ENCODE results near the gene ADARB2. TPM values are rescaled to one million over a fixed set of nuclear protein-coding genes. Genes with fewer than 3 reads are reported as not detected.

ADARB2 gene
- total RNA-seq, 2 experiments from 2014 or later, result 1.3 to 1.4 TPM

DNA sequence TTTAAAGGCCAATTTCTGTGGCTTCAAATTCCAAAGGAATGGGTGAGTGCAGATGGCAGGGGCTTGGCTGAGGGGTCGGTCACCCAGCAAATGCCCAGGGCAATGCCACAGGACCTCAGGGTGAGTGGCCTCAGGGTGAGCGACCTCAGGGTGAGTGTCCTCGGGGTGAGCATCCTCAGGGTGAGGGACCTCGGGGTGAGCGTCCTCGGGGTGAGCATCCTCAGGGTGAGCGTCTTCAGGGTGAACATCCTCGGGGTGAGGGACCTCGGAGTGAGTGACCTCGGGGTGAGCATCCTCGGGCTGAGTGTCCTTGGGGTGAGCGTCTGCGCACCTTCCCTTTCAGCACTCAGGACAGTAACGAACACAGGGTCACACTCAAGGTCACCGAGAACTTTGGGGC, 59.2 kb downstream of the ADARB2 start:
- CTCF ChIA-PET, result no interaction called here
- Mint-ChIP-seq H3K27ac (no peak overlapping the region), H3K4me3 (no peak overlapping the region), H3K36me3 (ENCODE audit: low read depth) (no peaks in the 10 kb centered on the region), H3K4me1 (ENCODE audit: low read depth) (peaks cover 6% of the 10 kb centered on the region), H3K9me3 (no peaks in the 10 kb centered on the region), H3K27me3 (ENCODE audit: low read depth) (peaks cover 7% of the 10 kb centered on the region)
- intact Hi-C loops (cut with micrococcal nuclease), result no loop called here
- DNase-seq, result no peak

DNA sequence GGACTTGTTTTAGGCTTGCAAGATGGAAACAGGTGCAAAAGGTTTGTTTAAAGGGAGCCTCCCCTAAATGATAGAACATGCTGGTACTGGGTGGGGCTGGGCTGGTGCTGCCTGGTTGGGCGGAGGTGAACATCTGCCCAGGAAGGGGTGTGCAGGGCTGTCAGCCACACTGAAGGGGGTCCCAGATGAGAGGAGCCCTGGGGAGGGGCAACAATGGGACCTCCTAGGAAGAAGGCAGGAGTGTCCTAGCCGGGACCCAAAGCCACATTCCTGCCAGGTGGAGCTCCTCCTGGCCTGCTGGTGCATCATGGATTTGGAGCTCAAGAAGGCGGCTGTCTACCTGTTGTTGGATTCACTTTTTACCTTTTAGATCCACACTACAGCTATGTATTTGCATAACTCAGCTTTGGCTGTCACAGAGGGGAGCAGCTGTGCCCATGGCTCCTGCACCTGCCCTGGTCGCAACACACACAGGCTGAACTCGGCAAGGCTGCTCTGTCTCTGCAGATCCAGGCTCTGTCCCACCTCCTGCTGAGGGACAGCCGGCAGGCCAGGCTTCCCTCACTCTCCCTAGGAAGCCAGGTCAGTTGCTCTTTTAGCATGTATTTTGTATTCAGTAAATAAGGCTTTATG, 59.9 kb downstream of the ADARB2 start:
- Mint-ChIP-seq H3K27me3 (ENCODE audit: low read depth) (peaks cover 7% of the 10 kb centered on the region), H3K4me3 (no peak overlapping the region), H3K27ac (no peak overlapping the region), H3K36me3 (ENCODE audit: low read depth) (no peaks in the 10 kb centered on the region), H3K4me1 (ENCODE audit: low read depth) (peaks cover 6% of the 10 kb centered on the region), H3K9me3 (no peaks in the 10 kb centered on the region)
- intact Hi-C loops (cut with micrococcal nuclease), result no loop called here
- no peak for DNase-seq
- CTCF ChIA-PET, result no interaction called here

DNA sequence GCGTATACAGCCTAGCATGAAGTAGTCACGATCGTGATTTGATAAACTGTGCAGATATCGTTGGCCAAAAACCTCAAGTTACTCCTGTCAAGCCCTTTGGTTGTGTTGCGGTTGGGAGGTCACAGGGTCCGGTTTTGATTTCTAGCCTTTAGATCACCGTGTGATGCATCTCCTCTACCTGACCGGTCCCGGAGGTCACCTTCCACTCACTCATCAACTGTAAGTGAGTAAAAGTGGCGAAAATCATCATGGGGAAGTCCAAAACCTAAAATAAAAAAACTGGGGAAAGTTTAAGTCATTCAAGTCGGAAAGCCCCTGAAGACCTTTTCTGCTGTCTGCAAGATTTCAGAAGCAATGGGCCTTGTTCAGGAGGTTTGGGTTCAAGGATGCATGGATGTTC, 62.8 kb downstream of the ADARB2 start:
- peaks cover 6% of the 10 kb centered on the region for H3K4me1 Mint-ChIP-seq (ENCODE audit: low read depth)
- peaks cover 11% of the 10 kb centered on the region for H3K27me3 Mint-ChIP-seq (ENCODE audit: low read depth)
- H3K27ac Mint-ChIP-seq, result no peak overlapping the region
- H3K4me3 Mint-ChIP-seq, result no peak overlapping the region
- intact Hi-C loops (cut with micrococcal nuclease), result loop anchor here (1.0 kb wide), 1 partner anchor 31 kb away; no protein-coding TSS in a partner anchor
- H3K9me3 Mint-ChIP-seq, result no peaks in the 10 kb centered on the region
- DNase-seq, result no peak
- CTCF ChIA-PET, result no interaction called here
- H3K36me3 Mint-ChIP-seq (ENCODE audit: low read depth), result no peaks in the 10 kb centered on the region

DNA sequence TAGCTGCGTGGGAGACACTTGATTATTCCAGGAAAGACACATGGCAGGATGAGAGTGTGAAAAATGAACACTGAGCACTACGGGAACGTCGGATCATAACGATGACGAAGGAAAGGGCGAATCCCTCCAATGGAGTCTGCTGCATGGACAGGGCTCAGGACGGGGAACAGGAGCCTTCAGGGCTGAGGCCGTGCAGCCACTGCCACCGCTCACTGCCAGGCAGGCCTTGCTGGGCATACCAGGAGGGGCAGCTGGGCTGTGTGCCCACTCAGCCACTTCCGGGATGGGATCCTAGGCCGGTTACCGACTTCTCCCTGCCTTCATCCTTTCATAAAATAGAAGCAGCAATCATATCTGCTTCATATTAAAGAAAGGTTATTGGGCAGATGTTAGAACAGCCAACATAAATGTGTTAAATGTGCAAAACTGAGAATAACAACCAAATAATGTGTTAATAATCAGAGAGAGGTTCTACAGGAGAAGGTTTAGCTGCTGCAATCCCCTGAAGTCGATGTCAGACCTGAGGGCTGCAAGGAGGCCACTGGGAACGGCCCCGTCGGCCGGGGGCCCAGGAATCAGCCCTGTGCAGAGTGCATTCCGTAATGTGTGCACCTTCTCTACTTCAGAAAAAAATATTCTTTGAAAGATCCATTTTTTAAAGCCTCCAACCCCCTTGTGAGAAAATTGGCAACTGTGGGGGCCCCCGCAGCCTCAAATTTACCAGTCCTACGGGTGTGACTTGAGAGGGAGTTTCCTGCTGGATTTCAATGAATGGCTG, 63.6 kb downstream of the ADARB2 start:
- CTCF ChIA-PET, result no interaction called here
- Mint-ChIP-seq H3K27me3 (ENCODE audit: low read depth) (peaks cover 11% of the 10 kb centered on the region), H3K27ac (no peak overlapping the region), H3K4me1 (ENCODE audit: low read depth) (peaks cover 6% of the 10 kb centered on the region), H3K9me3 (no peaks in the 10 kb centered on the region), H3K36me3 (ENCODE audit: low read depth) (no peaks in the 10 kb centered on the region), H3K4me3 (no peak overlapping the region)
- DNase-seq, result no peak
- intact Hi-C loops (cut with micrococcal nuclease), result loop anchor here (1.0 kb wide), 1 partner anchor 30 kb away; no protein-coding TSS in a partner anchor

DNA sequence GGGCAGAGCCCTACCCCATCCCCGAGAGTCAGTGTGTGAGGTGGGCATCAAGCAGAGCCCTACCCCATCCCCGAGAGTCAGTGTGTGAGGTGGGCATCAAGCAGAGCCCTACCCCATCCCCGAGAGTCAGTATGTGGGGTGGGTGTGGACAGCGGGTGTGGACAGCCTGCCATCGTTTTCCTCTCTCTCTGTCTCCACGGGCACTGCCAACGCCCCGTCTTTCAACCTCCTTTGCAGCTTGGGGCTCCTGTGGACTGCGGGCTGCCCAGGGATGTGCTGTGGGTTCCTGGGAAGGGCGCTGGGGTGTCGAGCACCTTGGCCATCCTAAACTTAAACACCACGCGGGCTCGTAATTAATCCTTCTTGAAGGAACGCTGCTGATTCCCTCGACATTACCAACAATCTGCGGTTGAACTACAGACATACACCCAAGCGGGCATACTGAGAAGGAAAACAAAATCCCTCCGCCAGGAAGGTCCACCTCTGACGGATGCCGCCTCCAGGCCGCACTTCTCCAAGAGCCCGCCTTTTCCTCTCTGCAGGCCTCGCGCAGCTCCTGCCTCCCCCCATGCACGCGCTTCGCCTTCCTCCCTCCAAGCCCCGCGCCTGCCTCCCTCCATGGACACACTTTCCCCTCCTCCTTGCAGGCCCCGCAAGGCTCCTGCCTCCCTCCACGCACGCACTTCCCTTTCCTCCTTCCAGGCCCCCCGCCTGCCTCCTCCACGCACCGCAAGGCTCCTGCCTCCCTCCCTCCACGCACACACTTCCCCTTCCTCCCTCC, 65.1 kb downstream of the ADARB2 start:
- DNase-seq, result no peak
- Mint-ChIP-seq H3K27ac (no peak overlapping the region), H3K27me3 (ENCODE audit: low read depth) (peaks cover 8% of the 10 kb centered on the region), H3K9me3 (no peaks in the 10 kb centered on the region), H3K4me1 (ENCODE audit: low read depth) (peaks cover 6% of the 10 kb centered on the region), H3K4me3 (no peak overlapping the region), H3K36me3 (ENCODE audit: low read depth) (no peaks in the 10 kb centered on the region)
- intact Hi-C loops (cut with micrococcal nuclease), result no loop called here
- CTCF ChIA-PET, result no interaction called here

DNA sequence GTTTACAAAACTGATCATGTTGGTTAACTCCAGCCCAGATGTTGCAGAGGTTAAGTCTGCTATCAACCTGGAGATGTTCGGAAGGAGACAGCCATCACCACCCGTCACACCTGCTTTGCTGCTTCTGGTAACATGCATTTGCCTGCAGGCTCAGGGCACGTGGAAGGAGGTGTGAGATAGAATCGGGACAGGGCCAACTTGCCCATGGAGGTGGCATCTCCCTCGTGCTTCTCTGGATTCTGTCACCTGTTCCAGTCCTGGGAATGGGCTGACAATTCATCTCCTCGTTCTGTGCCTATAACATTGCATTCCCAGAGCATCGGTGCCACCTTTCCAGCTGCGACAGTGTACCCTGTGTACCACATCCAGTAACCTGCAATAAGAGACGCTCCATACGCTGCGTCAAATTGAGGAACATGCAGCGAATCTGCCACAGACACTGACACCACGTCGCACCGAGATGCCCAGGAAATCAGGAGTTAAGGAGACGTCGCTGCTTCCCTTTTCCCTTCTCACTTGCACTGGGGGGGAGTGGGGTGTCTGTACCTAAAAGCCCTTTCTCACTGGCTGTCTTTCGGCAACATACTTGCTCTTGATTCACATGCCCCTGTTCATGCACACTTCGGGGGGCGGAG, 65.8 kb downstream of the ADARB2 start:
- CTCF ChIA-PET, result no interaction called here
- Mint-ChIP-seq H3K9me3 (no peaks in the 10 kb centered on the region), H3K4me1 (ENCODE audit: low read depth) (peaks cover 6% of the 10 kb centered on the region), H3K4me3 (no peak overlapping the region), H3K27ac (no peak overlapping the region), H3K36me3 (ENCODE audit: low read depth) (no peaks in the 10 kb centered on the region), H3K27me3 (ENCODE audit: low read depth) (peaks cover 8% of the 10 kb centered on the region)
- DNase-seq, result no peak
- intact Hi-C loops (cut with micrococcal nuclease), result no loop called here

DNA sequence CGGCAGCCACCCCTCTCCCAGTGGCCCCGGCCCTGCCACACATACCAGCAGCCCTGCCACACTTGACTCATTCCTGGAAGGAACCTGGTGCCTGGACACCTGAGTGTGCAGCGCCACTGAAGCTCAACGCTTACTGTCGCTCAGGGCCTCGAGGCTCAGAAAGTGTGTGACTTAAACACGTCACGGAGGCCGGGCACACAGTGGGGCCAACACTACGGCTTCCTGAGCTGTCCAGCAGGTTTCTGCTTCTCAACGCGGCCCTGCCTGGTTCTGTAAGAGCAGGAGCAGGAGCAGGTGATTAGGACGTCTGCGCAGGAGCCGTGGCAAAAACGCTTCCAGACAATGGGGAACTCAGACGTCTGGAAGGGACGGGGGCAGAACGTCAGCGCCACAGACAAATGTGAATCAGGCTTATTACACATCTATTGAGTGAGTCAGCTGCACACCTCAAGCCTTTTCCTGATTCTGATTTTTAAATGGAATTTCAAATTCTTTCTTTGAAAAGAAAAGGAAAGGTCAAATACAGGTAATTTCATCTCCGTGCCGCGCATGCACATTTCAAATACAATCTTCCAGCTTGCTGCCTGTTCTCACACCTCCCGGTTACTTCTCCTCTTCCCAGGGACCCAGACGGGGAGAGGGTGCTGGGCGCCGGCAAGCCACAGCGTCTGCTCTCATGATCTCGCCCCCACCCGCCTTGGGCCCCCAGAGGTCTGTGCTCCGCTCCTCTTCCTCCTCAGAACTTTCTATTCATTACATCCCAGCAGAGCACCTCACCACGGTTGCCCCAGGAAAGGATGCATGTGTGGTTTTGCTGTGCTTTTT, 66.6 kb downstream of the ADARB2 start:
- CTCF ChIA-PET, result no interaction called here
- Mint-ChIP-seq H3K27me3 (ENCODE audit: low read depth) (peaks cover 8% of the 10 kb centered on the region), H3K36me3 (ENCODE audit: low read depth) (no peaks in the 10 kb centered on the region), H3K4me1 (ENCODE audit: low read depth) (peaks cover 6% of the 10 kb centered on the region), H3K27ac (no peak overlapping the region), H3K9me3 (no peaks in the 10 kb centered on the region), H3K4me3 (no peak overlapping the region)
- intact Hi-C loops (cut with micrococcal nuclease), result no loop called here
- no peak for DNase-seq

DNA sequence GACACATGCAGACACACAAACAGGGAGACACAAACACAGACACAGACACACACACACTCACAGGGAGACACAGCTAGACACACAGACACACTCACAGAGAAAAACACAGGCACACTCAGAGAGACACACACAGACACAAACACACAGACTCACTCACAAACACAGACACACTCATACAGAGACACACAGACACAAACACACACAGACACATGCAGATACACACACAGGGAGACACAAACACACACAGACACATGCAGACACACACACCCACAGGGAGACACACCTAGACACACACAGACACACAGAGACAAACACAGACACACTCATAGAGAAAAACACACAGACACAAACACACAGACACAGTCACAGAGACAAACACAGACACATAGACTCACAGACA, 67.9 kb downstream of the ADARB2 start:
- CTCF ChIA-PET, result no interaction called here
- H3K9me3 Mint-ChIP-seq, result no peaks in the 10 kb centered on the region
- peaks cover 2% of the 10 kb centered on the region for H3K4me1 Mint-ChIP-seq (ENCODE audit: low read depth)
- peaks cover 4% of the 10 kb centered on the region for H3K27me3 Mint-ChIP-seq (ENCODE audit: low read depth)
- no peak for DNase-seq
- H3K27ac Mint-ChIP-seq, result no peak overlapping the region
- no peak overlapping the region for H3K4me3 Mint-ChIP-seq
- H3K36me3 Mint-ChIP-seq (ENCODE audit: low read depth), result no peaks in the 10 kb centered on the region
- intact Hi-C loops (cut with micrococcal nuclease), result no loop called here

DNA sequence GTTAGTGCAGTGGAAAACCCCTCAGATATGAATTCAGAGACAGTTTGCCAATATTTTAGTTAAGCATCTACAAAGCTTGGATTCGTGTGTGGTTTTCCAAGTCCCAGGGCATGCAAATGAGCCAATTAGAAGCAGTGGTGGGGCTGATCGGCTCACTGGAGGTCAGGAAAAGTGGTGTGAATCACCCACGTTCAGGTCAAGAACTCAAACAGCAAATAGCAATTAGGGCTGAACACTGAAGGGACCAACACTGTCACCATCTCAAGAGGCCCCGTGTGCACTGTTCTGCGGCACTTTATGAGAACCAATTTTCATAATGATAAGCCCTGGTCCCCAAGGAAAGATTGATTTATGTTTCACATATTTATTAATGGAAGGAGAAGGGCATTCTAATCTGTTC, 68.9 kb downstream of the ADARB2 start:
- H3K36me3 Mint-ChIP-seq (ENCODE audit: low read depth), result no peaks in the 10 kb centered on the region
- no peak overlapping the region for H3K27ac Mint-ChIP-seq
- no peaks in the 10 kb centered on the region for H3K9me3 Mint-ChIP-seq
- CTCF ChIA-PET, result no interaction called here
- H3K4me1 Mint-ChIP-seq (ENCODE audit: low read depth), result no peaks in the 10 kb centered on the region
- H3K27me3 Mint-ChIP-seq (ENCODE audit: low read depth), result peaks cover 4% of the 10 kb centered on the region
- intact Hi-C loops (cut with micrococcal nuclease), result no loop called here
- DNase-seq, result no peak
- no peak overlapping the region for H3K4me3 Mint-ChIP-seq

DNA sequence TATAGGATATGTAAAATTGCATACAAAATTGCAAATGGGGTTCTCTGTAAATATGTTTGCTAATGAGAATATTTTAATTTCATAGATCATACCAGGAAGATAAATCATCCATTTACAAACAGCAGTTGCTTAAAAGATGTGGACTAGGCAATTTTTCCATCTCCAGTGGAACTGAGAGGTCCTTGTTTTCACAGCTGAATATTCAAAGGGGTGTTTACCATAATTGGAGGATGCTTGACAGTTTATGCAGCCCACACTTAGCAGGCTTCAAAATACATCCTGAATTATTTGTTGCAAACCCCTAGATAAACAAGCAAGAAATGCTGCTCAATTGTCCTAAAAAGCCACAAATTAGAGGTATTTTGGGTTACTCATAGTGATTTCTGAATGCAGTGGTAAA, 69.9 kb downstream of the ADARB2 start:
- Mint-ChIP-seq H3K27me3 (ENCODE audit: low read depth) (peaks cover 4% of the 10 kb centered on the region), H3K27ac (no peak overlapping the region), H3K4me1 (ENCODE audit: low read depth) (no peaks in the 10 kb centered on the region), H3K9me3 (no peaks in the 10 kb centered on the region), H3K4me3 (no peak overlapping the region), H3K36me3 (ENCODE audit: low read depth) (no peaks in the 10 kb centered on the region)
- no peak for DNase-seq
- intact Hi-C loops (cut with micrococcal nuclease), result no loop called here
- CTCF ChIA-PET, result no interaction called here

DNA sequence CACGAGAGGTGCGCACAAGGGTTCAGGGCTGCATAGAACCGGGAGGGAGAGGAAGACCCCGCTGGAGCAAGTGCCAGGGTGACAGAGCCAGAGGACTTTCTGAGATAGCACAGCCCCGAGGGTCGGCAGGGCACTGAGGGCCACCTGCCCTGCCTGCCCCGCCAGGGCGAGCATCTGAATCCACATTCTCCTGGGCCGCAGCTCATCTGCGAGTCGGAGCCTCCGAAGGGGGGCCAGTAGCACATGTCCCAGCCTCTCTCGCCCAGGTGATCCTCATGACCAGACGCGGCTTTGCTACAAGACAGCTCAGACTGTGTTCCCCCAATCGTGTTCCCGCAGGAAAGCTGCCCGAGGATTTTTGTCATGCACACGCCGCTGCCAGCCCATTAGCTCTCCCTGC, 71.2 kb downstream of the ADARB2 start:
- Mint-ChIP-seq H3K9me3 (no peaks in the 10 kb centered on the region), H3K4me3 (no peak overlapping the region), H3K36me3 (ENCODE audit: low read depth) (no peaks in the 10 kb centered on the region), H3K27ac (no peak overlapping the region), H3K4me1 (ENCODE audit: low read depth) (no peaks in the 10 kb centered on the region), H3K27me3 (ENCODE audit: low read depth) (peaks cover 2% of the 10 kb centered on the region)
- CTCF ChIA-PET, result no interaction called here
- DNase-seq, result no peak
- intact Hi-C loops (cut with micrococcal nuclease), result no loop called here

DNA sequence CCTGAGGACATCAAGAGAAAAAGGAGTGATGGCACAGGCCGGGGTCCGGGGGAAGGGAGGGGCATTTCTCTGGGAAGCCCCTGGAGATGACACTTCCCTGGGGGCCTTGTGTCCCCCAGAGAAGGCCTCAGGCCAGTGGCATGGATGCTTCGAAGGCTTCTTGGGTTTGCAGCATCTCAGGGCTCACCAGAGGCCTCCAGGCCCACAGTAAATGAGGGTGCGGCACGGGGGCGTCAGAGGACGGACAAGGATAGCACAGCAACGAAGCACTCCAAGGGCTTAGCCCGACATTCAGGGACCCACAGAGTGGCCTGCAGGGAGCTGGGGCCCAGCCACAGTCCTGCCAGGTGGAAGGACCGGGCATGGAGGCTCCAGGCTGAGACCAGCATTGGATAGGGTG, 71.6 kb downstream of the ADARB2 start:
- Mint-ChIP-seq H3K27ac (no peak overlapping the region), H3K4me1 (ENCODE audit: low read depth) (no peaks in the 10 kb centered on the region), H3K9me3 (no peaks in the 10 kb centered on the region), H3K36me3 (ENCODE audit: low read depth) (no peaks in the 10 kb centered on the region), H3K4me3 (no peak overlapping the region), H3K27me3 (ENCODE audit: low read depth) (peaks cover 5% of the 10 kb centered on the region)
- no peak for DNase-seq
- CTCF ChIA-PET, result no interaction called here
- intact Hi-C loops (cut with micrococcal nuclease), result no loop called here

Data from activated naive CD4-positive, alpha-beta T cell treated with anti-CD3 and anti-CD28 coated beads for 36 hours (primary cell).